Endothelial cell of umbilical vein (primary cell): Measurements from ENCODE around the gene ANKRD33B.

ENCODE experiments used
- MAX ChIP-seq: IDR thresholded peaks from 2 replicates; pipeline ENCODE4 v1.6.1; 2011; ENCODE audit not compliant: insufficient read depth, insufficient read length
- POLR2A ChIP-seq: IDR thresholded peaks from 2 replicates; pipeline ENCODE4 v1.6.1; 2012; ENCODE audit warnings: low read depth, mild to moderate bottlenecking, control low read depth, low read length
- POLR2AphosphoS5 ChIP-seq: IDR thresholded peaks from 2 replicates; pipeline ENCODE4 v1.6.1; 2012; ENCODE audit warnings: low read depth, mild to moderate bottlenecking, control low read depth, low read length, moderate library complexity; ENCODE audit not compliant: insufficient read depth

GRCh38 chr5:10654566-10654965 lies 90.7 kb downstream of the ANKRD33B start:
- no peak for TF ChIP-seq POLR2A
- no peak for TF ChIP-seq POLR2AphosphoS5
- TF ChIP-seq MAX, result no peak
